ENCODE measurements around the gene ENTPD7. TPM values are rescaled to one million over a fixed set of nuclear protein-coding genes. Genes with fewer than 3 reads are reported as not detected.
"Not testable (repeated sequence)": the region's sequence is repeated elsewhere in the genome, so short reads cannot be mapped to it uniquely, and the experiment has no call there.

ENTPD7 gene
- total and polyA plus RNA-seq, 2 of the 8 experiments (the other 6 are each of a cell fraction or from before 2014, with no cell fraction given): 5.0 to 15.6 TPM

- ChIA-PET POLR2A (ENCODE audit: partially characterized antibody) (interaction anchor here (0.6 kb wide), 1 partner anchor 24 kb away, joined by 3 read pairs; no protein-coding TSS in a partner anchor), CTCF (ENCODE audit: partially characterized antibody) (interaction anchor here (0.6 to 1.9 kb wide), 5 partner anchors 10 to 298 kb away, joined by 3 to 6 read pairs (median 4); no protein-coding TSS in a partner anchor)
- Histone ChIP-seq H3K36me3 (ENCODE audit: control insufficient read depth in 2 of 4, insufficient read depth in 4 of 4, low read length in 3 of 4) (peaks cover 0 to 25% (median 10%) of the 10 kb centered on the region in 4 experiments; a peak in 2 of 8 replicates), H3K79me2 (ENCODE audit: control insufficient read depth in 1 of 2, insufficient read depth in 2 of 2, low read length in 2 of 2) (peaks cover 0 to 22% of the 10 kb centered on the region in 2 experiments; a peak in 2 of 4 replicates)
- H3K23me2 ChIP-seq (ENCODE audit: low read depth, low read length); H4K5ac ChIP-seq (ENCODE audit: insufficient read length, low read depth, low read length); FAIRE-seq; H2BK5ac ChIP-seq (ENCODE audit: low read depth, low read length); H2BK15ac ChIP-seq (ENCODE audit: low read length); H2BK12ac ChIP-seq (ENCODE audit: low read depth, low read length); H3K4me1 ChIP-seq (replicated peaks in 1 of 4; ENCODE audit: control insufficient read depth in 3 of 4, insufficient read depth in 4 of 4, low read length in 3 of 4); H2AK5ac ChIP-seq (ENCODE audit: low read depth, low read length); H3K56ac ChIP-seq (replicated peaks; ENCODE audit: insufficient read length, low read depth, low read length); H3K9ac ChIP-seq (replicated peaks in 1 of 4; ENCODE audit: extremely low read depth in 1 of 4, low read depth in 3 of 4, low read length in 3 of 4); H3K18ac ChIP-seq (ENCODE audit: extremely low read depth, low read length); H3K23ac ChIP-seq (ENCODE audit: insufficient read length); H4K8ac ChIP-seq (ENCODE audit: extremely low read depth, insufficient read depth, low read length); H2BK120ac ChIP-seq (replicated peaks; ENCODE audit: low read depth, low read length); H4K91ac ChIP-seq (replicated peaks; ENCODE audit: insufficient read length, low read length); H3K4me2 ChIP-seq (ENCODE audit: insufficient read depth in 1 of 2, low read depth in 2 of 2, low read length in 2 of 2); H4K20me1 ChIP-seq (replicated peaks in 1 of 2; ENCODE audit: control insufficient read depth in 1 of 2, insufficient read depth in 2 of 2, low read length in 2 of 2); H3K4ac ChIP-seq (replicated peaks; ENCODE audit: insufficient read length, low read depth, low read length); H3K27me3 ChIP-seq (replicated peaks in 1 of 4; ENCODE audit: control insufficient read depth in 3 of 4, extremely low read depth in 1 of 4, insufficient read depth in 3 of 4, low read length in 3 of 4); H3K27ac ChIP-seq (ENCODE audit: low read depth, low read length); H2BK20ac ChIP-seq (ENCODE audit: low read length); DNase-seq (ENCODE audit: low read depth in 1 of 2, low spot score in 2 of 2); H3K4me3 ChIP-seq (ENCODE audit: extremely low read depth in 1 of 4, insufficient read depth in 2 of 4, low read depth in 3 of 4, low read length in 4 of 4); H3K9me3 ChIP-seq (ENCODE audit: insufficient read depth in 2 of 2, low read depth in 1 of 2, low read length in 1 of 2); H2AFZ ChIP-seq (ENCODE audit: low read length); H3K79me1 ChIP-seq (ENCODE audit: low read depth, low read length); H3K14ac ChIP-seq (ENCODE audit: insufficient read length): not testable (repeated sequence)
- WGBS, 2 experiments (ENCODE audit: extremely low coverage in 1 of 2, insufficient coverage in 1 of 2, insufficient read length in 1 of 2, insufficient replicate concordance in 2 of 2, low coverage in 1 of 2, low lambda C conversion rate in 2 of 2, missing lambda C conversion rate in 1 of 2): 95% methylated on average over 10 of the region's 10 CpGs; no CpG with 5 or more reads in 1 of the 2 experiments
Observed at GRCh38 chr10:99734111-99734510, 74.8 kb downstream of the ENTPD7 start.
